Renal cortex interstitium (tissue), 11 donors: Measurements from ENCODE around the gene NEUROD2. TPM values are rescaled to one million over a fixed set of nuclear protein-coding genes. Genes with fewer than 3 reads are reported as not detected.
A peak's percentile ranks its signal among the peaks of the same experiment; 100 is the strongest.

Source experiments
- DNase-seq, 11 donors: peaks; one replicate each; pipeline ENCODE4 v3.0.0-alpha.2; 2013; ENCODE audit warnings: low read depth in 9 of 11, low spot score in 4 of 11; ENCODE audit errors: extremely low read depth in 1 of 11
- polyA plus RNA-seq, 3 donors: library from polyadenylated mRNA; unstranded; fragments of 120-200 nt; gene quantifications; one replicate each; pipeline ENCODE4 v1.2.1, GENCODE V29; 2013; ENCODE audit not compliant: insufficient read length in 3 of 3

NEUROD2 gene
- polyA plus RNA-seq, 3 donors: 0.03 to 0.09 (median 0.05) TPM

- no peak for DNase-seq
Observed at GRCh38 chr17:39639566-39640458, 32.1 kb upstream of the NEUROD2 start.

- DNase-seq: no peak
Observed at GRCh38 chr17:39639043-39639442, 31.3 kb upstream of the NEUROD2 start.

GRCh38 chr17:39638317-39638716, 30.6 kb upstream of the NEUROD2 start:
- DNase-seq: no peak

- peak in 10 of 11 donors; percentile 69 to 88 (median 84) for DNase-seq
Observed at GRCh38 chr17:39636927-39637736, 29.4 kb upstream of the NEUROD2 start, which contains the start of gene STARD3. TSS of gene STARD3 (plus strand) at chr17:39637144. CDS start at chr17:39653532, 16,388 bp downstream.

- no peak for DNase-seq
Observed at GRCh38 chr17:39636587-39636926, 28.8 kb upstream of the NEUROD2 start.

DNA sequence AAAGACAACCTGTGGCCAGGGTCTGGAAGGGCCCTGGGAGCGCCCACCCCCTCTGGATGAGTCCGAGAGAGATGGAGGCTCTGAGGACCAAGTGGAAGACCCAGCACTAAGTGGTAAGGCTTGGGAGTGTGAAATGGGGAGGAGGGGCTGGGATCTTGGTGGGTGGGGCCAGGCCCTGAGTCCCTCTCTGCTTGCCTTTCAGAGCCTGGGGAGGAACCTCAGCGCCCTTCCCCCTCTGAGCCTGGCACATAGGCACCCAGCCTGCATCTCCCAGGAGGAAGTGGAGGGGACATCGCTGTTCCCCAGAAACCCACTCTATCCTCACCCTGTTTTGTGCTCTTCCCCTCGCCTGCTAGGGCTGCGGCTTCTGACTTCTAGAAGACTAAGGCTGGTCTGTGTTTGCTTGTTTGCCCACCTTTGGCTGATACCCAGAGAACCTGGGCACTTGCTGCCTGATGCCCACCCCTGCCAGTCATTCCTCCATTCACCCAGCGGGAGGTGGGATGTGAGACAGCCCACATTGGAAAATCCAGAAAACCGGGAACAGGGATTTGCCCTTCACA, 28.0 kb upstream of the NEUROD2 start:
- DNase-seq: no peak

DNA sequence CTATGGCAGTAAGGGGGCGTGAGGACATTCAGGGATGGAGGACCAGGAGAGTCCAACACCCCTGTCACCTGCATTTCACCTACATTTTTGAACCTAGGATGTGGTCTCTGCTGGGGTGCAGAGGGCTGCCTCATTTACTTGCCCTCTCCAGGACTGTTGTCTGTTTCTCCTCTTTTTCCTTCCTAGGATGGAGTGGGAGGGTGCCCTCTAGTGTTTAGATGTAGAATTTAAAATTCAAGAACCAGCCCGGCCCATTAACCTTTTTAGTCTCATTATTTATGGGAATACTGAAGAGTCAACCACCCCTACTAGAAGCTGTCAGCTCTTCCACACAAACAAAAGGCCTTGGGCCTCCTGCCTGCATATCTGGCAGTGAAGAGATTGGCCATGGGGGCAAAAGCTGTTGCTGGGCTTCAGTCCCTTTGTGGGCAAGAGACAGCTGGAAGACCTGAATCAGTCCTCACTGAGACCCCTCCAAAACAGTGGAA, 26.7 kb upstream of the NEUROD2 start:
- peak in 1 of 11 donors; percentile 59 for DNase-seq

DNA sequence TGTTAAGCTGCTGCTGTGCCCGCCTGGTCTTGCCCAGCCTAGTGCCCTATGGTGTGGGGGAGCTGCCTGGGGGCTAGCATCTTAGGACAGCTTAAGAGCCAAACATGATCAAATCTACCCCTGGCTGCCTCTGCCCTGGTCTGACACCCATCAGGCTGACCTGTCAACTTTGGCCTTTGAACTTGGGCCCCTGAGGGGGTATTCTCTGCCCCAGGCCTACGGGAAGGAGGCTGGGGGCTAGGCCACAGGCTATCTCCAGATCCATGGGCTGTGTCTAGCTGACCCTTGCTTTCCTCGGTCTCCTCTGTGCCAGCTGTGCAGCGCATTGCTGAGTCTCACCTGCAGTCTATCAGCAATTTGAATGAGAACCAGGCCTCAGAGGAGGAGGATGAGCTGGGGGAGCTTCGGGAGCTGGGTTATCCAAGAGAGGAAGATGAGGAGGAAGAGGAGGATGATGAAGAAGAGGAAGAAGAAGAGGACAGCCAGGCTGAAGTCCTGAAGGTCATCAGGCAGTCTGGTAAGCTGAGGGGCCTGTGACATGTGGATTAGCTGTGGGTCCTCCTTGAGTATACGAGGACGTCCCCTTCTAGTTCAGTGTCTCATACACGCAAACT, 26.0 kb upstream of the NEUROD2 start:
- DNase-seq: no peak

DNA sequence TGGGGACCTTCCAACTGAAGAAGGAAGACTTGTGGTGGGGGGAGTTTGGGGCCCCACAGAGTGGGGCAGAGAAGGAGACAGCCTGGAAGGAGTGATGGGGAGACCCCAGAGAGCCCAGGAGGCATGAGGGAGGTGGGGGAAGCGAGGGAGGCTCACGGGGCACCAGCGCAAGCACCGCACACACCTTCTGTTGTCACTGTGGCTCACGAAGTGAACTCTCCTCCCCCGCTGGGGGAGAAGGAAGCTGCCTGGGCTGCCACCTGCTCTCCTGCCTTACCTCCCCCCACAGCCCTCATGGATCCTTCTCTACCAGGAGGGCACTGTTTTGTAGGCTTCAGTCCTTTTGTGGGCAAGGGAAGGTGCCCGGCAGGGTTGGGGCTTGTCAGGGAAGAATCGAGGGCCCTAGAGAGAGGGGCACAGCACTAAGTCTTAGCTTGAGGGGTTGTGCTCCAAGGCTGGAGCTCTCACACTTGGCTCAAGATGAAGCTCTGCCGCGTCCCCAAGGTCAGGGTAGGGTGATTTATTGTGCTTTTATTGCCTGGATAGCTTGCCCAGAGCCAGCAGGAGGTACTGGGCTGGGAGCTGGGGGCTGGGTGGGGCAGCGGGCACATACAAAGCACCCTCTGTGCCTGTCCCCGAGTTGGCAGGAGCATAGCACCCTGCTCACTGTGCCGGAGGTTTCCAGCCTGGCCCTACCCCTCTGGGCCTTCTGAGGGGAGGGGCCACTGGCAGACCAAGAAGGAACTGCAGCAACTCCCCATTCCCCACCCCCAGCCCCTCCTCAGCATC, 24.6 kb upstream of the NEUROD2 start:
- DNase-seq: no peak

DNA sequence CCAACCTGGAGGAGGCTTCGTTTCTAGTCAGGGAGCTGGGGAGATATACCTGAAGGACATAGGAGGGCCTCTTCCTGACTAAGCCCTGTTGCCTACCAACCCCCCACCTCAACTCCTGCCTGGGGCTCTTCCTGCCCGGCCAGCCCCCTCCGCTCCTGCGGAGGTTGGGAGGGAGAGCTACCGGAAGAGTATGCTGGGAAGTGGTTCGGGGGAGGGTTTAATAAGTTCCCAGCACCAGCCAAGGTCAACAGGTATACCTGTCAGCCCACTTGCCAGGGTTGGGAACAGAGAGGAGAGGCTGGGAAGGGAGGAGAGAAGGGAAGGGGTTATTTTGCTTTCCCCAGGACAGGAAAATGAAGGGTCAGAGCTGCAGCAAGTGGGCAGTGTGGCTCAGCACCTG, 23.7 kb upstream of the NEUROD2 start:
- DNase-seq: no peak

DNA sequence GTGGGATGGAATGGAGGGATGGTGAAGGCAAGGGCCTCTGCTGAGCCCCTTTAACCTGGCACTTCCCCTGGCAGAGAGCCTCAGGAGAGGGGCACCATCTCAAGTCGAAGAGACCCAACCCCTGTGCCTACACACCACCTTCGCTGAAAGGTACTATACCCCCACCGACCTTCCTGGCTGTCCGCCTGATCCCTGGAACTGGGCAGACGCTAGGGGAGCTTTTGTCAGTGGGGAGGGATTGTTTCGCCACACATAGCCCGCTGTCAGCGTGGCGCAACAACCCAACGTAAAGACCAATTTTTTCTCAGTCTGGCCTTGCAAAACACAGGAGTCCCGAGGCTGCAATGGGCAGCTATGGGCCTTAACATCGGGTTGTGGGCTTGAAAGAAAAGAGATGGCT, 22.2 kb upstream of the NEUROD2 start:
- DNase-seq: no peak

DNA sequence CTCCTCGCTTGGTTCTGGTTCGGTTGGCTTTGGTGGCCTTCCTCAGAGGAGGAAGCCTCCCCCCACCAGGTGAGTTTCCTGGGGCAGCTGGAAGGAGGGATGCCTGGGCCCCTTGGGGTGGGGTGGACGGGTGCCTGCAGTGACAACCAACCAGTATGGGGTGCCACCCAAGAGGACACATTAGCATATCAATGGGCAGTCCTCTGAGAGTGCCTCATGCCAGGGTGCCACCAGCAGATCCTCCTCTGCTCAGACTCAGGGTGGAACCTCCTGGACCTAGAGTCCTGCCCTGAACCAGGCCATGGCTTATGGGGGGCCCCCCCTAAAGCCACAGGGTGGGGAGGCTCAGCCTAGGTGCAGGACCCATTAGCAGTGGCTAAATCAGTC, 21.8 kb upstream of the NEUROD2 start:
- no peak for DNase-seq

DNA sequence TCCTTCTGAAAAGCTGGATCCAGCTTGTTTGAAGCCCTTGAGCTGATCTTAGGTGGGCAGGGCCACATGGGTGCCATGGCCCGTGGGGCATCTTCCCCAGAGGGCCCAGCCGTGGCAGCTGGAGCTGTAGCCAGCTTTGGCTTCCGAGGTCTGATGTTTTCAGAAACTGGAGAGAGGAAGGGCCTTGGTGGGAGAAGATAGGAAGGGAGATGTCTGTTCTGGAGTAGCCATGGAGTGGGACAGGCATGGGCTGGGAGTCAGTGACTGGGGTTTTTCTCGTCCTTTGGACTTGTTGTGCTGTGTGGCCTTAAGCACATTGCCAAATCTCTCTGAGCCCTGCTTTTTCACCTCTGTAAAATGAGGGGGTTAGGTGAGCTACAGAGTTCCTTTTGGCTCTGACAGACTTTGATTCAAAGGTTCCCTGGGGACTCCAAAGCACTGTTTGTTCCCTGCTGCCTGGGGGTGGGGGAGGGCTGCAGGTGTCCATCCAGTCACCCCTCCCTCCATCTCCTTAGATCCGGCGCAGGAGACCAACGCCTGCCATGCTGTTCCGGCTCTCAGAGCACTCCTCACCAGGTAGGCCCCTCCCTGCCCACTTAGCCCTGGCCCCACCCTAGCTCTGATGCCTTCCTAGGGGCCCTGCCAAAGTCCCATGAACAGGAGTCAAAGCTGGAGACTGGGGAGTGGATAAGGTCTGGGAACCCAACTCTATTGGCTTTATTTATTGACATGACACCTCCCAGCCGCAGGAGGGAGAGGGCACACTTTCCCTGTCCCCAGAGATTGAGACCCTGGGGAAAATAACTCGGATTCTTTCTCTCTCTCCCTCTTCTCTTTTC, 21.2 kb upstream of the NEUROD2 start:
- no peak for DNase-seq

DNA sequence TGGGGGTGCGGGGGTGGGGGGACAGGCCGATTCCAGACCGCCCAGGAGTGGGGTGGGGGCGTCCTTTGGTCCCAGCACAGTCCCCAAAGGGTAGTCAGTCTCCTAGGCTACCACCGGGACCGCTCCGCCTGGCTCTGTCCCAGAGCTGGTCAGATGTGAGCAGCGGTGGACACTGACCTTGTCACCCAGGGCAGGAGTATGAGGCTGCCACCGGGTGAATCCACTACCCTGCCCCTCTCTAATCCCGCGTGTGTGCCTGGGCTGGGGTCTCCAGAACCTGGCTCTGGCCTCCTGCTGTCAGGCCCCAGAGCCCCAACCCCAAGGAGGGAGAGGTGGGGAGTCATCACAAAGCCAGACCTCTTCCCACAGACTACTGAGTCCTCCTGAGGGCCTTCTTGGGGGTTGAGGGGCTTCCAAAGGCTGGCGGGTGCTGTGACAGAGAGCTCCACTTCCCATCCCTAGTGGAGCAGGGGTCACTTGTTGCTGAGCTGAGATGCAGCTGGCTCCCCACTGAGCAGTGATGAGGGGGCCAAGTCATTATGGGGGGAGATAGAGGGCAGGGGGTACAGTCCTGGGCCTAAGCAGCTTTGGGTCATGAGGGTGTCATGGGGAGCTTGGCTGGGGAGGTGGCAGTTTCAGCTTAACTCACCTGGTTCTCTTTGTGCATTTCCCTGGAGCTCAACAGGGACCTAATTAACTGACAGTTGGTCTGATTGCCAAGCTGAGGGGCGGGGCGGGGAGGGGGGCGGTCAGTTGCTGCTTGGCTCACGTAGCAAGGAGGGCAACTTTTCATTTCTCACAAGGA, 20.2 kb upstream of the NEUROD2 start:
- no peak for DNase-seq

- DNase-seq: no peak
Observed at GRCh38 chr17:39627047-39627711, 19.5 kb upstream of the NEUROD2 start.
